H1 (cell line): ENCODE data around the gene TYK2. TPM values are rescaled to one million over a fixed set of nuclear protein-coding genes. Genes with fewer than 3 reads are reported as not detected.

Experiments used
- CTCF ChIA-PET: fragments of 300-600 bp; sonication (Branson Sonifier 250); formaldehyde crosslinking; loops from one replicate; lab custom pipeline; 2021; ENCODE audit not compliant: partially characterized antibody; lab: Charles Lee
- POLR2A ChIA-PET: fragments of 300-600 bp; sonication (Branson Sonifier 250); formaldehyde crosslinking; loops from one replicate; lab custom pipeline; 2021; ENCODE audit warnings: inconsistent platforms; ENCODE audit not compliant: partially characterized antibody; lab: Charles Lee
- DNase-seq, 2 experiments: peaks; one replicate each; pipeline versions ENCODE4 v3.0.0 to v3.0.0-alpha.2; 2010 to 2022; ENCODE audit warnings: low spot score in 2 of 2, low read depth in 1 of 2, mixed read lengths in 1 of 2
- FAIRE-seq: peaks from 2 replicates; lab custom pipeline; 2011; peaks lifted over from hg19 to GRCh38; lab: Jason Lieb, UNC
- H2AFZ ChIP-seq: 2 replicates; pipeline ENCODE4 v1.8.1; 2012; ENCODE audit warnings: low read length, inconsistent platforms
- H2AK5ac ChIP-seq: 2 replicates; pipeline ENCODE4 v1.6.1; 2013; ENCODE audit warnings: low read depth, low read length
- H2BK120ac ChIP-seq: replicated peaks from 2 replicates; pipeline ENCODE3; 2013; ENCODE audit warnings: low read depth, low read length, inconsistent platforms
- H2BK12ac ChIP-seq: 2 replicates; pipeline ENCODE4 v1.6.1; 2013; ENCODE audit warnings: low read depth, low read length
- H2BK15ac ChIP-seq: 2 replicates; pipeline ENCODE4 v1.6.1; 2013; ENCODE audit warnings: low read length
- H2BK20ac ChIP-seq: 2 replicates; pipeline ENCODE4 v1.6.1; 2013; ENCODE audit warnings: low read length
- H2BK5ac ChIP-seq: 2 replicates; pipeline ENCODE4 v1.6.1; 2013; ENCODE audit warnings: low read depth, low read length
- H3K14ac ChIP-seq: 2 replicates; pipeline ENCODE4 v1.6.1; 2013; ENCODE audit warnings: inconsistent platforms; ENCODE audit not compliant: insufficient read length
- H3K18ac ChIP-seq: 2 replicates; pipeline ENCODE4 v1.6.1; 2013; ENCODE audit warnings: low read length; ENCODE audit errors: extremely low read depth
- H3K23ac ChIP-seq: 2 replicates; pipeline ENCODE4 v1.6.1; 2013; ENCODE audit warnings: inconsistent platforms; ENCODE audit not compliant: insufficient read length
- H3K23me2 ChIP-seq: 2 replicates; pipeline ENCODE4 v1.6.1; 2013; ENCODE audit warnings: low read depth, low read length
- H3K27ac ChIP-seq: 2 replicates; pipeline ENCODE4 v1.6.1; 2011; ENCODE audit warnings: low read depth, low read length, inconsistent platforms
- H3K27me3 ChIP-seq, 4 experiments: replicated peaks in 1 of 4; 1 replicate in 1 of 4; 2 replicates in 3 of 4; pipeline versions ENCODE4 v1.6.1 to v1.8.1; 2011 to 2013; ENCODE audit warnings: low read length in 3 of 4, mild to moderate bottlenecking in 3 of 4, inconsistent platforms in 2 of 4, mixed read lengths in 2 of 4, moderate library complexity in 1 of 4; ENCODE audit not compliant: control insufficient read depth in 3 of 4, insufficient read depth in 3 of 4; ENCODE audit errors: extremely low read depth in 1 of 4
- H3K36me3 ChIP-seq, 4 experiments: 2 replicates each; pipeline versions ENCODE4 v1.6.1 to v1.8.1; 2011 to 2013; ENCODE audit warnings: mild to moderate bottlenecking in 4 of 4, low read length in 3 of 4, moderate library complexity in 2 of 4, control low read depth in 1 of 4, inconsistent platforms in 1 of 4; ENCODE audit not compliant: insufficient read depth in 4 of 4, control insufficient read depth in 2 of 4
- H3K4ac ChIP-seq: replicated peaks from 2 replicates; pipeline ENCODE3; 2013; ENCODE audit warnings: low read length, low read depth, mixed read lengths, inconsistent platforms; ENCODE audit not compliant: insufficient read length
- H3K4me1 ChIP-seq, 4 experiments: replicated peaks in 1 of 4; 1 replicate in 1 of 4; 2 replicates in 3 of 4; pipeline versions ENCODE4 v1.6.1 to v1.8.1; 2011 to 2013; ENCODE audit warnings: low read length in 3 of 4, inconsistent platforms in 2 of 4, mixed read lengths in 1 of 4; ENCODE audit not compliant: insufficient read depth in 4 of 4, control insufficient read depth in 3 of 4
- H3K4me2 ChIP-seq, 2 experiments: 2 replicates each; pipeline versions ENCODE4 v1.6.1 to v1.8.1; 2011 to 2013; ENCODE audit warnings: low read depth in 2 of 2, low read length in 2 of 2, control low read depth in 1 of 2, inconsistent platforms in 1 of 2, mild to moderate bottlenecking in 1 of 2; ENCODE audit not compliant: insufficient read depth in 1 of 2
- H3K4me3 ChIP-seq, 4 experiments: fragments of 200-600, 300-600 bp in 1 of 4; sonication (generic), shearing (Covaris generic), sonication (Bioruptor Twin) in 1 of 4; 2 replicates each; pipeline versions ENCODE4 v1.5.1 to v1.8.1; 2011 to 2016; ENCODE audit warnings: low read length in 4 of 4, low read depth in 3 of 4, control low read depth in 2 of 4, inconsistent platforms in 2 of 4, mild to moderate bottlenecking in 2 of 4, mixed read lengths in 1 of 4, moderate library complexity in 1 of 4; ENCODE audit not compliant: insufficient read depth in 2 of 4; ENCODE audit errors: extremely low read depth in 1 of 4
- H3K56ac ChIP-seq: replicated peaks from 2 replicates; pipeline ENCODE3; 2013; ENCODE audit warnings: low read depth, mild to moderate bottlenecking, mixed read lengths, low read length, inconsistent platforms; ENCODE audit not compliant: insufficient read length
- H3K79me1 ChIP-seq: 2 replicates; pipeline ENCODE4 v1.6.1; 2013; ENCODE audit warnings: low read depth, low read length, control low read depth
- H3K79me2 ChIP-seq, 2 experiments: 2 replicates each; pipeline versions ENCODE4 v1.6.1 to v1.8.1; 2012 to 2013; ENCODE audit warnings: low read length in 2 of 2, mild to moderate bottlenecking in 2 of 2, inconsistent platforms in 1 of 2; ENCODE audit not compliant: insufficient read depth in 2 of 2, control insufficient read depth in 1 of 2
- H3K9ac ChIP-seq, 4 experiments: replicated peaks in 1 of 4; 1 replicate in 1 of 4; 2 replicates in 3 of 4; pipeline versions ENCODE4 v1.6.1 to v1.8.1; 2011 to 2013; ENCODE audit warnings: low read depth in 3 of 4, low read length in 3 of 4, control low read depth in 2 of 4, mild to moderate bottlenecking in 2 of 4, moderate library complexity in 2 of 4, inconsistent platforms in 1 of 4; ENCODE audit errors: extremely low read depth in 1 of 4
- H3K9me3 ChIP-seq, 2 experiments: 2 replicates each; pipeline versions ENCODE4 v1.6.1 to v1.8.1; 2012 to 2013; ENCODE audit warnings: mild to moderate bottlenecking in 2 of 2, moderate library complexity in 2 of 2, control low read depth in 1 of 2, inconsistent platforms in 1 of 2, low read depth in 1 of 2, low read length in 1 of 2, mixed read lengths in 1 of 2; ENCODE audit not compliant: insufficient read depth in 2 of 2
- H4K20me1 ChIP-seq, 2 experiments: replicated peaks in 1 of 2; 2 replicates each; pipeline versions ENCODE3 to v1.8.1; 2011 to 2013; ENCODE audit warnings: inconsistent platforms in 2 of 2, low read length in 2 of 2, mild to moderate bottlenecking in 1 of 2; ENCODE audit not compliant: insufficient read depth in 2 of 2, control insufficient read depth in 1 of 2
- H4K5ac ChIP-seq: 2 replicates; pipeline ENCODE4 v1.6.1; 2013; ENCODE audit warnings: low read length, low read depth, mixed read lengths, inconsistent platforms; ENCODE audit not compliant: insufficient read length
- H4K8ac ChIP-seq: 2 replicates; pipeline ENCODE4 v1.8.0; 2013; ENCODE audit warnings: mild to moderate bottlenecking, moderate library complexity, low read length, inconsistent platforms; ENCODE audit not compliant: insufficient read depth; ENCODE audit errors: extremely low read depth
- H4K91ac ChIP-seq: replicated peaks from 2 replicates; pipeline ENCODE3; 2013; ENCODE audit warnings: low read length, mixed read lengths, inconsistent platforms; ENCODE audit not compliant: insufficient read length
- CTBP2 ChIP-seq: IDR thresholded peaks from 2 replicates; pipeline ENCODE4 v1.7.0; 2011; ENCODE audit warnings: borderline replicate concordance, mild to moderate bottlenecking, moderate library complexity, mixed read lengths, low read length; ENCODE audit not compliant: insufficient read depth, insufficient read length
- HDAC2 ChIP-seq, 2 experiments: fragments of 300-600 bp in 1 of 2; sonication (generic) in 1 of 2; IDR thresholded peaks; 2 replicates each; pipeline ENCODE4 v1.6.1; 2011 to 2012; ENCODE audit warnings: low read depth in 2 of 2, low read length in 2 of 2, mild to moderate bottlenecking in 2 of 2, moderate library complexity in 2 of 2, borderline replicate concordance in 1 of 2, inconsistent platforms in 1 of 2
- SIN3A ChIP-seq, 2 experiments: IDR thresholded peaks in 1 of 2; conservative IDR thresholded peaks in 1 of 2; 2 replicates each; pipeline ENCODE4 v1.6.1; 2011 to 2012; ENCODE audit warnings: low read length in 2 of 2, improper control_type of control experiment in 1 of 2, low read depth in 1 of 2, mild to moderate bottlenecking in 1 of 2
- WGBS, 2 experiments: shearing (Covaris generic) in 1 of 2; methylation state at CpG; one replicate each; pipeline versions ENCODE4 v1.1.6 to v1.1.7; 2013 to 2015; ENCODE audit warnings: low lambda C conversion rate in 2 of 2, mixed read lengths in 2 of 2, inconsistent platforms in 1 of 2, low coverage in 1 of 2, missing lambda C conversion rate in 1 of 2; ENCODE audit not compliant: insufficient replicate concordance in 2 of 2, insufficient coverage in 1 of 2, insufficient read length in 1 of 2; ENCODE audit errors: extremely low coverage in 1 of 2, missing lambda C conversion rate in 1 of 2; 5-methylcytosine and 5-hydroxymethylcytosine counted together
- polyA plus RNA-seq, 7 experiments: library from polyadenylated mRNA; depleted of rRNA in 3 of 7; stranded (reverse) in 5 of 7; unstranded in 2 of 7; fragments of >200 nt in 5 of 7; fragments of 200-250 nt in 2 of 7; gene quantifications; 1 replicate in 5 of 7; 2 replicates in 1 of 7; 4 replicates in 1 of 7; pipeline versions ENCODE4 v1.2.1 to v1.2.3, GENCODE V29; 2011 to 2013; ENCODE audit warnings: missing spikeins in 2 of 7, mixed read lengths in 2 of 7
- total RNA-seq: library from RNA; stranded (reverse); fragmentation: NEBNext Ultra II Directional; extraction: Animal tissue kit (Norgen Biotek cat#: 25700); gene quantifications from 2 replicates; pipeline ENCODE4 v1.2.1, GENCODE V29; 2021

TYK2 gene
- total and polyA plus RNA-seq, 2 of the 8 experiments (the other 6 are each of a cell fraction or from before 2014, with no cell fraction given) = 32.1 to 40.8 TPM

GRCh38 chr19:10419200-10419645, 38.9 kb upstream of the TYK2 start:
- H3K4me2 ChIP-seq = peak overlapping the region; percentile 98
- H4K91ac ChIP-seq = peak overlapping the region; percentile 98
- no peak for FAIRE-seq
- no peak overlapping the region for H2BK120ac ChIP-seq
- DNase-seq = no peak
- WGBS, 2 experiments = 3% methylated on average over 10 of the region's 40 CpGs; no CpG with 5 or more reads in 1 of the 2 experiments
- H3K36me3 ChIP-seq = no peaks in the 10 kb centered on the region
- peaks cover 0 to 2% of the 10 kb centered on the region in 2 experiments; a peak in 1 of 4 replicates for H3K9me3 ChIP-seq
- peak overlapping the region; percentile 0 for H4K5ac ChIP-seq
- peak overlapping the region; percentile 96; the same call in 1 of the 2 replicates for H2BK15ac ChIP-seq
- no peak overlapping the region for H3K4ac ChIP-seq
- H2BK5ac ChIP-seq = peak overlapping the region; percentile 79
- H2AK5ac ChIP-seq = no peak overlapping the region
- CTCF ChIA-PET = interaction anchor here (0.9 to 9.4 kb wide), 3 partner anchors 10 to 392 kb away, joined by 3 to 172 read pairs (median 67); partner anchors contain the start of gene CDC37
- H3K23me2 ChIP-seq = peaks cover 14% of the 10 kb centered on the region; the same call in 1 of the 2 replicates
- H2AFZ ChIP-seq = peak overlapping the region; percentile 38
- no peaks in the 10 kb centered on the region for H3K79me1 ChIP-seq
- no peak overlapping the region; the same call in 1 of the 2 replicates for H2BK20ac ChIP-seq
- H3K56ac ChIP-seq = no peak overlapping the region
- POLR2A ChIA-PET = interaction anchor here (5.0 kb wide), 1 partner anchor 14 kb away, joined by 33 read pairs; the partner anchor contains the start of gene CDC37
- no peak overlapping the region; the same call in 1 of the 2 replicates for H3K18ac ChIP-seq
- peaks cover 5 to 30% (median 14%) of the 10 kb centered on the region in 4 experiments for H3K4me1 ChIP-seq
- H4K20me1 ChIP-seq = peaks cover 0 to 16% of the 10 kb centered on the region in 2 experiments
- H3K79me2 ChIP-seq = no peaks in the 10 kb centered on the region
- peak overlapping the region; percentile 37 to 60 (median 54) for H3K4me3 ChIP-seq
- no peak overlapping the region for H3K9ac ChIP-seq
- H4K8ac ChIP-seq = no peak overlapping the region
- no peak overlapping the region for H3K23ac ChIP-seq
- peak overlapping the region; percentile 97; the same call in 1 of the 2 replicates for H2BK12ac ChIP-seq
- H3K27ac ChIP-seq = no peak overlapping the region
- no peak overlapping the region for H3K14ac ChIP-seq
- H3K27me3 ChIP-seq = peaks cover 44 to 87% (median 76%) of the 10 kb centered on the region in 4 experiments
- TF ChIP-seq CTBP2 (no peak), HDAC2 (IDR thresholded peaks at IDR 0.05; ENCODE audit: borderline replicate concordance in 1 of 2, low read depth in 2 of 2, low read length in 2 of 2) (no peak), SIN3A (conservative IDR thresholded peaks at IDR 0.05 in 1 of 2, IDR thresholded peaks at IDR 0.05 in 1 of 2; ENCODE audit: low read depth in 1 of 2, low read length in 2 of 2) (no peak)
